Measurements from ENCODE around the gene ARVCF.

Gene ARVCF

DNA sequence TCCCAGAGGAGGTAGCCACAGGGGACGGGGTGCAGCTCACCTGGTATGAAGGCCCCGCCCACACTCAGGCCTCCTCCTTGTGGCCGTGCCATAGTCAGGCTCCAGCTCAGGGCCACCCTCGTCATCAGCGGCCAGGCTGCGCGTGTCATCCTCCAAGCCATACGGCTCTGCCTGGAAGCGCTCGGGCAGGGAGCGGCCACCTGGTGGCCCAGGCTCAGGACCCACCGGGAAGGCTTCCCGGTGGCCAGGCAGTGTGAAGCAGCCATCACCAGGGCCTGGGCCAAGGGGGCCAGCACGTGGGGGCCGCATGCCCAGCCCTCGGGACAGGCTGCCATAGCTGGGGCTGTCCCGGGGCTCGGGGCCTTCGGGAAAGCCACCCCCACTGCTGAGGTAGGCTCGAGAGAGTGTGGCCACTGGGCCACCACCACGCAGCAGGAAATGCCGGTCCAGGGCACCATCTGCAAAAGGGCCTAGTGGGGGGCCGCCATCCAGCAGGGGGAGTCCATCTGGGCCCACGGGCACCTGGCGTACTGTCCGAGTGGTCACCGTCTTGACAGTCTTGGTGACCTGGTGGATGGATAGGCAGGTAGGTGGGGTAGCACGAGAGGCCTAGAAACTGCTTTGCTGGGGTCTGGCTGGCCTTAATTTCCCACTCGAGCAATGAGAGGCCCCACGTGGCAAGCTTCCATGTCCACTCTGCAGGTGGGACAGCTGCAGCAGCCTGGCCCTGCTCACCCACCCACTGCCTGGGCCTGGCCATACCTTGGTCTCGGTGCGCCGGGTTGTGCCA, 35.3 kb downstream of the ARVCF start:
- Histone ChIP-seq H3K4me1 (ENCODE audit: control insufficient read depth, insufficient read depth, low read length) (peaks cover 18% of the 10 kb centered on the region), H3K4me3 (ENCODE audit: low read depth, low read length) (no peak overlapping the region), H3K9me3 (ENCODE audit: control insufficient read depth, insufficient read depth, low read depth, low read length) (no peaks in the 10 kb centered on the region), H3K27me3 (ENCODE audit: control insufficient read depth, insufficient read depth, low read length) (no peaks in the 10 kb centered on the region), H3K27ac (ENCODE audit: low read depth, low read length) (no peak overlapping the region), H3K9ac (ENCODE audit: low read length) (no peak overlapping the region), H3K36me3 (ENCODE audit: control insufficient read depth, insufficient read depth, low read length) (peaks cover 52% of the 10 kb centered on the region)

DNA sequence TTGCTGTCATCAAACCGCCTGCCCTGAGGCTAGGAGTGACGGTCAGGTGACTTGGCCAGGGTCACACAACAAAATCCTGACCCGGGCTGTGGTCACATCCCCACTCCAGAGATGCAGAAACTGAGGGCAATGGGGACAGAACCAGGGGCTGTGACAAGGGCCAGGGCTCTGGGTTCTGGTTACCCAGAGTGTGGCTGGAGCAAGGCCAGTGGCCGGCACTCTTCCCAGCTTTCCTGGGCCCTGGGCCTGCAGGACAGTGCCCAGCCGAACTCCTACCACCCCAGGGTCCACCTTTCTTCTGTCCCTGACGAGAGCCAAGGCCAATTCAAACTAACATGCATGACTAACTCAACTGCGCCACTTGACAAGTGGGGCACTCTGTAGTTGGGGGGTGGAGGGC, 35.9 kb downstream of the ARVCF start:
- Histone ChIP-seq H3K4me3 (ENCODE audit: low read depth, low read length) (no peak overlapping the region), H3K9ac (ENCODE audit: low read length) (no peak overlapping the region), H3K9me3 (ENCODE audit: control insufficient read depth, insufficient read depth, low read depth, low read length) (no peaks in the 10 kb centered on the region), H3K27ac (ENCODE audit: low read depth, low read length) (no peak overlapping the region), H3K27me3 (ENCODE audit: control insufficient read depth, insufficient read depth, low read length) (no peaks in the 10 kb centered on the region), H3K4me1 (ENCODE audit: control insufficient read depth, insufficient read depth, low read length) (peaks cover 12% of the 10 kb centered on the region), H3K36me3 (ENCODE audit: control insufficient read depth, insufficient read depth, low read length) (peaks cover 52% of the 10 kb centered on the region)

DNA sequence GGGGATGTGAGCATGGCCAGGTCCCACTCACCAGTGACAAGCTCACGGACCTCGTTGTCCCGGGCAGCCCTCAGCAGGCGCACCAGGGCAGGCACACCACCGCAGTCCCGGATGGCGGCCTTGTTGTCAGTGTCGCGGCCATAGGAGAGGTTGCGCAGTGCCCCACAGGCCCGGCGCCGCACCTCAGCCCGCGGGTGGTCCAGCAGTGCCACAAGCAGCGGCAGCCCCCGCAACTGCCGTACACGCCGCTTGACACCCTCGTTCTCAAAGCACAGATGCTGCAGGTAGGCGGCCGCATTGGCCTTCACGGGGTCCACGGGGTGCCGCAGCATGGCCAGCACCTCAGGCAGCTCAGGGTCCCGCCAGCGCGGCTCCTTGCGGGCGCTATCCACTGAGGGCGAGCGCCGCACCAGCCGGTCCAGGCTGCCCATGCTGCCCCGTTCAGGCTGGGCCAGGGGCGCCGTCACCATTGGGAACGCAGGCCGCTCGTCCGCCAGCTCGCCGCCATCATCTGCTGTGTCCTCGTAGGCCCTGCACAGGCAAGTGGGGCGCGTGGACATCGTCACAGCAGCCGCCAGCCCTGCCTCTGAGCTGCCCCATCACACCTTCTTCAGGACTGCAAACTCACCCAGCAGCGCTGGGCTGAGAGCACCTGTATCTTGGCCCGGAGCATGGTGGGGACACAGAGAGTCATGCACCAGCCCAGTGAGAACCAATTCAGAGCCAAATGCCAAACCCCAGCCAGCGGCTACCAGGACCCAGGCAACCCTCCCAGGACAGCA, 36.7 kb downstream of the ARVCF start:
- peaks cover 52% of the 10 kb centered on the region for H3K36me3 ChIP-seq (ENCODE audit: control insufficient read depth, insufficient read depth, low read length)
- no peaks in the 10 kb centered on the region for H3K9me3 ChIP-seq (ENCODE audit: control insufficient read depth, insufficient read depth, low read depth, low read length)
- no peak overlapping the region for H3K27ac ChIP-seq (ENCODE audit: low read depth, low read length)
- H3K4me3 ChIP-seq (ENCODE audit: low read depth, low read length) = no peak overlapping the region
- no peak overlapping the region for H3K9ac ChIP-seq (ENCODE audit: low read length)
- H3K4me1 ChIP-seq (ENCODE audit: control insufficient read depth, insufficient read depth, low read length) = peaks cover 16% of the 10 kb centered on the region
- H3K27me3 ChIP-seq (ENCODE audit: control insufficient read depth, insufficient read depth, low read length) = no peaks in the 10 kb centered on the region

DNA sequence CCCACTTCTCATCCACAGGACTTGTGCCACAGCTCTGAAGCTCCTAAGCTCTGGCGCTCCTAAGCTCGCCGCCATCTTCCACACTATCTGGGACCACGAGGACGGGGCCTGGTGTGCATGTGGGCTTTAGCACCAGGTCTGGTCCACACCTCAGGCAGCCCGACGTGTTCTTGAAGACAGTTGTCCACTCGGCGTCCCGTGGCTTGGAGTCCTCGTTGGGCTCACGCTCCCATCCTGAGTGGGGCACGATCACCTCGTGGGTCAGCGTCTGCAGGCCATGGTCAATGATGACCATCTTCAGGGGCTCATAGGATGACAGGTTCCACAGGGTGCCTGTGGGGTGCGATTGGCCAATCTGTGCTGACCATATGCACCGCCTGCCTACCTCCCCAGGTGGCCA, 37.9 kb downstream of the ARVCF start:
- no peaks in the 10 kb centered on the region for H3K27me3 ChIP-seq (ENCODE audit: control insufficient read depth, insufficient read depth, low read length)
- H3K36me3 ChIP-seq (ENCODE audit: control insufficient read depth, insufficient read depth, low read length) = peaks cover 54% of the 10 kb centered on the region
- H3K4me3 ChIP-seq (ENCODE audit: low read depth, low read length) = no peak overlapping the region
- H3K27ac ChIP-seq (ENCODE audit: low read depth, low read length) = no peak overlapping the region
- no peak overlapping the region for H3K9ac ChIP-seq (ENCODE audit: low read length)
- peaks cover 10% of the 10 kb centered on the region for H3K4me1 ChIP-seq (ENCODE audit: control insufficient read depth, insufficient read depth, low read length)
- no peaks in the 10 kb centered on the region for H3K9me3 ChIP-seq (ENCODE audit: control insufficient read depth, insufficient read depth, low read depth, low read length)

DNA sequence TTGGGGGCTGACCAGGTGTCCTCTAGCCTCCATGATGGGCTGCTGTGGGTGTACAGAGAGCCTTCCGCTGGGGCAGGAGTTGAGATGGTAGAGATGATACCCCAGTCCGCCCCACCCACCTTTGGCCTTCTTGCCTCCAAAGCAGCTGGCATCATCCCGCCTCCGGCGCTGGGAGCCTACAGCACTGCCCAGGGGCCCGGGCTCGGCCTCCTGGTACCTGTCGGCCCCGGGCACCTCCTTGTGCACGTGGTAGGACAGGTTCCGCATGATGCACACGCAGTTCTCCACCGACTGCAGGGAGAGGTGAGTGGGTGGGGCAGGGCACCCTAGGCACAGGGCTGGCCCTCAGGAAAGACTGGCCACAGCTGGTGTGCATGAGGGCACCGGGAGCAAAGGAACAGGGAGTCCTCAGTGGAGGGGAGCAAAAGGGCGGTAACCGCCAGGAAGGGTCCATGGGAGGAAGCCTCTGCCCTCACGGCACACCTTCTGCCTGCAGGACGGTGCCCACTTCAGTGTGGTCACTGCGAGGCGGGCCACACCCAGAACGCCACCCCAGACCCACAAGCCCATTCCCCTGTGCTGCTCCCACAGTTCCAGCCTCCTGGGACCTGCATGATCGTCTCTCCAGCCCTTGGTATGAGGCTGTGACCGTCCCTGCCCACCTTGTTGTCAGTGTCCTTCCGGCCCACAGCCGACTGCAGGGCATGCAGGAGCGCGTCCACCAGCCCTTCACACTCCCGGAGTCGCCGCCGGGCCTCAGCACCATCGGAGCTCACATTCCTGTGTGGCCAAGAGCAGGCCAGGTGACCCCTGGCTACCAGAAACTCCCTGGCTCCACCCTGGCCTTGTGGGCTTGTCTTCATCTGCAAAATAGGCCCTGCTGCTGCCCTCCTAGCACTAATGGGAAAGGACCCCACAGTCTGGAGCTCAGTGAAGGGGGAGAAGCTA, 39.1 kb downstream of the ARVCF start:
- peaks cover 10% of the 10 kb centered on the region for H3K4me1 ChIP-seq (ENCODE audit: control insufficient read depth, insufficient read depth, low read length)
- no peak overlapping the region for H3K27ac ChIP-seq (ENCODE audit: low read depth, low read length)
- no peak overlapping the region for H3K4me3 ChIP-seq (ENCODE audit: low read depth, low read length)
- no peaks in the 10 kb centered on the region for H3K27me3 ChIP-seq (ENCODE audit: control insufficient read depth, insufficient read depth, low read length)
- peaks cover 64% of the 10 kb centered on the region for H3K36me3 ChIP-seq (ENCODE audit: control insufficient read depth, insufficient read depth, low read length)
- no peaks in the 10 kb centered on the region for H3K9me3 ChIP-seq (ENCODE audit: control insufficient read depth, insufficient read depth, low read depth, low read length)
- H3K9ac ChIP-seq (ENCODE audit: low read length) = no peak overlapping the region

DNA sequence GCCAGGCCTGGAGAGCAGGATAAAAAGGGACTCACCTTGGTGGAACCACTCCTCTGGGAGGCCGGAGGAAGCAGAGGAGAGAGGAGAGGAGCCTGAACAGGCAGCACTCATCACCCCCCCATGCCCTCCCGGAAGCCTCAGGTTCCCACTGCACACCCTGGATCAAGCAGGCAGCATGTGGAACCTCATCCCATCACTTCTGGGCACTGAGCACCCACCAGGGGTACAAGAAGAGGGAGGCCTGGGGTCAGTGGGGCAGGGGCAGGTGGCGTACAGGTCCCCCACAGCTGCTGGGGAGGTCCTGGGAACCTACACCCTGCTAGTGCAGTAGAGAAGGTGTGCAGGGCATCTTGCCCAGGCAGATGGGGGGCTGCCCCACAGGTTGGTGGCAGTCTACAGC, 40.0 kb downstream of the ARVCF start:
- Histone ChIP-seq H3K27me3 (ENCODE audit: control insufficient read depth, insufficient read depth, low read length) (no peaks in the 10 kb centered on the region), H3K9ac (ENCODE audit: low read length) (no peak overlapping the region), H3K27ac (ENCODE audit: low read depth, low read length) (no peak overlapping the region), H3K4me3 (ENCODE audit: low read depth, low read length) (no peak overlapping the region), H3K9me3 (ENCODE audit: control insufficient read depth, insufficient read depth, low read depth, low read length) (no peaks in the 10 kb centered on the region), H3K36me3 (ENCODE audit: control insufficient read depth, insufficient read depth, low read length) (peaks cover 68% of the 10 kb centered on the region), H3K4me1 (ENCODE audit: control insufficient read depth, insufficient read depth, low read length) (peaks cover 10% of the 10 kb centered on the region)

DNA sequence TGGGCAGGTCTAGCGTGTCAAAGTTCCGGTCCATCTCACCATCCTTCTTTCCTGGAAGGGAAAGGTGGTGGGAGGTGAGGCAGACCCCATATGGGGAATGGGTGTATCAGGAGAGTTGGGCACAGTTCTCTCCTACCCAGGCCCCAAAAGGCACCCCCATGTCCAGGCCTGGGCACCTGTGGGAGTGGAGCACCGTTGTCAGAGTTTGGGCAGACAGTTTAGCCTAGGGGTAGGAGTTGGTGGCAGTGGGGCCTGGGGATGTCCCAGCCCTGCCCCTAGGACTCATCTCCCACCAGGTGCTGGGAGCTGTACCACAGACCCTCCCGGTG, 41.0 kb downstream of the ARVCF start:
- Histone ChIP-seq H3K9ac (ENCODE audit: low read length) (no peak overlapping the region), H3K27ac (ENCODE audit: low read depth, low read length) (no peak overlapping the region), H3K4me1 (ENCODE audit: control insufficient read depth, insufficient read depth, low read length) (peaks cover 10% of the 10 kb centered on the region), H3K27me3 (ENCODE audit: control insufficient read depth, insufficient read depth, low read length) (no peaks in the 10 kb centered on the region), H3K36me3 (ENCODE audit: control insufficient read depth, insufficient read depth, low read length) (peaks cover 67% of the 10 kb centered on the region), H3K9me3 (ENCODE audit: control insufficient read depth, insufficient read depth, low read depth, low read length) (no peaks in the 10 kb centered on the region), H3K4me3 (ENCODE audit: low read depth, low read length) (no peak overlapping the region)

DNA sequence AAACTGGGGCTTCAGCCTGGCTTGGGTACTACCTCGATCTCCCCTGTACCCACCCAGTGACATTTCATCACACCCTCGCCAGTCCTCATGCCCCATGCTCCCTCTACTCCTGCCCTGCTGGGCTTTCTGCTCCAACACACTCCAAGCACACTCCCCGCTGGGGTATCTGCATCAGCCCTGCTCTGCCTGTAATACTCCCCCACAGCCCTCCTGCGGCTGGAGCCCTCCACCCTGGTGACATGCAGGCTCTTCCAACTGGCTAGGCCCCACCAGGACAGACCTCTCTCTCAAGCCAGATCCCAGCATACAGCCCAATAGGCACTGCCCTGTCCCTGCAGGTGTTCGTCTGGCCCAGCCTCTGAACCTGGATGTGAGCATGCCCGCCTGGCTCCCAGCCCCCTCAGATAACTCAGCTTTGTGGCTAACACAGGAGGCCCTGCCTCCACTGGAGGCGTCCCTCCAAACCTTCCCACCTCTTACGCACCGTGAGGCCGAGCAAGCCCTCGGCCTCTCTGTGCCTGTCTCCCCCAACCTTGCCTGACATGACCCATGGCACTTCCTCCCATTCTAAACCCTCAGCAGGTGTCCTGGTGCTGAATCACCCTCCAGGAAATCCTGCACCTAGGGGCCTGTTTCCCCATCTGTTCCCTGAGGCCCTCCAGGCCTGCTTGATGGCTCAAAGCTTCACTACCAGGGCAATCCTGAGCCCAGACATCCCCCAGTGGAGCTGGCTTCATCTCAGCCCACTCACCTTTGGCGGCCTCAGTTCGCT, 41.5 kb downstream of the ARVCF start:
- H3K27ac ChIP-seq (ENCODE audit: low read depth, low read length) = peak overlapping the region; percentile 2; the same call in 1 of the 2 replicates
- peaks cover 10% of the 10 kb centered on the region for H3K4me1 ChIP-seq (ENCODE audit: control insufficient read depth, insufficient read depth, low read length)
- H3K36me3 ChIP-seq (ENCODE audit: control insufficient read depth, insufficient read depth, low read length) = peaks cover 64% of the 10 kb centered on the region
- no peak overlapping the region for H3K9ac ChIP-seq (ENCODE audit: low read length)
- H3K27me3 ChIP-seq (ENCODE audit: control insufficient read depth, insufficient read depth, low read length) = no peaks in the 10 kb centered on the region
- no peaks in the 10 kb centered on the region for H3K9me3 ChIP-seq (ENCODE audit: control insufficient read depth, insufficient read depth, low read depth, low read length)
- no peak overlapping the region for H3K4me3 ChIP-seq (ENCODE audit: low read depth, low read length)

DNA sequence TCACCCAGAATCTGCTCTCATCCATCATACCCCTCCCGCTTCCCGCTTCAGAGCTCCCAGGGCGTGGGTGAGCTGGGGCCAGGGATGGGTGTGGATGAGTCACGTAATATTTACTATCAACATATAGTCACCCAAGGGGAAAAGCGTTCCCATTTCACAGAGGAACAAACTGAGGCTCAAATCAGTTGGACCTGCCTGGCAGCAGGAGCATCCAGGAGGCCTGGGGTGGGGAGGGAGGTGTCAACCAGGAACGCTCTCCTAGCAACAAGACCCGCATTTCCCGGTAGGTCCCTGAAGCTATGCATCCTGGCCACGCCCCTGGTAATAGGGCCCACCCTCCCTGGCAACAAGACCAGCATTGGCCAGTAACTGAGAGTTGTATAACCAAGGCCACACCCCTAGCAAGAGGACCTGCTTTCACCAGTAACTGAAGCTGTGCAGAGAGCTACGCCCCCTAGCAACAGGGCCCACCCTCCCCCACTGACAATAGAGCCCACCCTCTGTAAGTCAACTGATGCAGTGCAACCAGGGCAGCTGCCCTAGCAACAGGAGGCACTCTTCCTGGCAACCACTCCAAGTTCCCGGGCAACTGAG, 42.3 kb downstream of the ARVCF start:
- Histone ChIP-seq H3K9ac (ENCODE audit: low read length) (no peak overlapping the region), H3K27me3 (ENCODE audit: control insufficient read depth, insufficient read depth, low read length) (no peaks in the 10 kb centered on the region), H3K4me1 (ENCODE audit: control insufficient read depth, insufficient read depth, low read length) (peaks cover 10% of the 10 kb centered on the region), H3K27ac (ENCODE audit: low read depth, low read length) (no peak overlapping the region), H3K9me3 (ENCODE audit: control insufficient read depth, insufficient read depth, low read depth, low read length) (no peaks in the 10 kb centered on the region), H3K4me3 (ENCODE audit: low read depth, low read length) (no peak overlapping the region), H3K36me3 (ENCODE audit: control insufficient read depth, insufficient read depth, low read length) (peaks cover 60% of the 10 kb centered on the region)
